Measurements from ENCODE around the gene C10orf71. TPM values are rescaled to one million over a fixed set of nuclear protein-coding genes. Genes with fewer than 3 reads are reported as not detected.

C10orf71 gene
- polyA plus RNA-seq, 1 donor from 2014 or later: not detected

DNA sequence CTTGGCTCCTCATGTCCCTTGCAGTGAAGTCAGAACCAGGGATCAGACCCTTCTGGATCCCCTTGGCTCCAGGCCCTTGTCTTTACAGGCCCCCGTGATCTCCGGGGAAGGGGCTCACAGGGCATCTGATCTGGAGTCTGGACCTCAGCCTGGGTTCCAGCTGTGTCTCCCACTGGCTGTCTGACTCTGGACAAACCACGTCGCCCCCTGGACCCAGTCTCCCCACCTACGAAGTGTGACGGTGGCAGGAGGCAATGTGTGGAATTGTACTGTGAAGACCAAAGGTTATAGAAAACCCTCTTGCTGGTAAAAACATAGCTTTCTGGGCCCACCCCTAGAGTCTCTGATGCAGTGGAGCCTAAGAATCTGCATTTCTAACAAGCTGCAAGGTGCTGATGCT lies 15.5 kb upstream of the C10orf71 start:
- no peaks in the 10 kb centered on the region for H3K79me2 ChIP-seq (replicated peaks; ENCODE audit: insufficient read depth, low read length)
- no peak overlapping the region for H3K4me2 ChIP-seq (ENCODE audit: low read length)
- H3K27ac ChIP-seq (ENCODE audit: low read length): no peak overlapping the region
- H2AFZ ChIP-seq (ENCODE audit: low read depth, low read length): no peak overlapping the region
- H3K9me2 ChIP-seq (ENCODE audit: insufficient read depth, low read length): no peaks in the 10 kb centered on the region
- no peaks in the 10 kb centered on the region for H3K36me3 ChIP-seq (ENCODE audit: insufficient read depth, low read length)
- H3K4me3 ChIP-seq (ENCODE audit: low read length): no peak overlapping the region
- no peaks in the 10 kb centered on the region for H4K20me1 ChIP-seq (ENCODE audit: insufficient read depth)
- no peaks in the 10 kb centered on the region for H3K27me3 ChIP-seq (ENCODE audit: insufficient read depth, low read depth, low read length)
- H3K9ac ChIP-seq (ENCODE audit: low read length): no peak overlapping the region
- H3K9me3 ChIP-seq (ENCODE audit: low read length): no peaks in the 10 kb centered on the region
- TF ChIP-seq POLR2AphosphoS5 (IDR thresholded peaks at IDR 0.05) (no peak), EP300 (conservative IDR thresholded peaks at IDR 0.05; ENCODE audit: poor library complexity, severe bottlenecking) (no peak), SMC3 (conservative IDR thresholded peaks at IDR 0.05; ENCODE audit: poor library complexity) (no peak), TAF1 (IDR thresholded peaks at IDR 0.05; ENCODE audit: low read depth) (no peak), RAD21 (conservative IDR thresholded peaks at IDR 0.05) (no peak), MXI1 (conservative IDR thresholded peaks at IDR 0.05; ENCODE audit: poor library complexity, severe bottlenecking) (no peak)
- TF ChIP-seq, protein P1, sequence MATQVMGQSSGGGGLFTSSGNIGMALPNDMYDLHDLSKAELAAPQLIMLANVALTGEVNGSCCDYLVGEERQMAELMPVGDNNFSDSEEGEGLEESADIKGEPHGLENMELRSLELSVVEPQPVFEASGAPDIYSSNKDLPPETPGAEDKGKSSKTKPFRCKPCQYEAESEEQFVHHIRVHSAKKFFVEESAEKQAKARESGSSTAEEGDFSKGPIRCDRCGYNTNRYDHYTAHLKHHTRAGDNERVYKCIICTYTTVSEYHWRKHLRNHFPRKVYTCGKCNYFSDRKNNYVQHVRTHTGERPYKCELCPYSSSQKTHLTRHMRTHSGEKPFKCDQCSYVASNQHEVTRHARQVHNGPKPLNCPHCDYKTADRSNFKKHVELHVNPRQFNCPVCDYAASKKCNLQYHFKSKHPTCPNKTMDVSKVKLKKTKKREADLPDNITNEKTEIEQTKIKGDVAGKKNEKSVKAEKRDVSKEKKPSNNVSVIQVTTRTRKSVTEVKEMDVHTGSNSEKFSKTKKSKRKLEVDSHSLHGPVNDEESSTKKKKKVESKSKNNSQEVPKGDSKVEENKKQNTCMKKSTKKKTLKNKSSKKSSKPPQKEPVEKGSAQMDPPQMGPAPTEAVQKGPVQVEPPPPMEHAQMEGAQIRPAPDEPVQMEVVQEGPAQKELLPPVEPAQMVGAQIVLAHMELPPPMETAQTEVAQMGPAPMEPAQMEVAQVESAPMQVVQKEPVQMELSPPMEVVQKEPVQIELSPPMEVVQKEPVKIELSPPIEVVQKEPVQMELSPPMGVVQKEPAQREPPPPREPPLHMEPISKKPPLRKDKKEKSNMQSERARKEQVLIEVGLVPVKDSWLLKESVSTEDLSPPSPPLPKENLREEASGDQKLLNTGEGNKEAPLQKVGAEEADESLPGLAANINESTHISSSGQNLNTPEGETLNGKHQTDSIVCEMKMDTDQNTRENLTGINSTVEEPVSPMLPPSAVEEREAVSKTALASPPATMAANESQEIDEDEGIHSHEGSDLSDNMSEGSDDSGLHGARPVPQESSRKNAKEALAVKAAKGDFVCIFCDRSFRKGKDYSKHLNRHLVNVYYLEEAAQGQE (IDR thresholded peaks at IDR 0.05; ENCODE audit: borderline replicate concordance): no peak
- TF ChIP-seq, protein P2, sequence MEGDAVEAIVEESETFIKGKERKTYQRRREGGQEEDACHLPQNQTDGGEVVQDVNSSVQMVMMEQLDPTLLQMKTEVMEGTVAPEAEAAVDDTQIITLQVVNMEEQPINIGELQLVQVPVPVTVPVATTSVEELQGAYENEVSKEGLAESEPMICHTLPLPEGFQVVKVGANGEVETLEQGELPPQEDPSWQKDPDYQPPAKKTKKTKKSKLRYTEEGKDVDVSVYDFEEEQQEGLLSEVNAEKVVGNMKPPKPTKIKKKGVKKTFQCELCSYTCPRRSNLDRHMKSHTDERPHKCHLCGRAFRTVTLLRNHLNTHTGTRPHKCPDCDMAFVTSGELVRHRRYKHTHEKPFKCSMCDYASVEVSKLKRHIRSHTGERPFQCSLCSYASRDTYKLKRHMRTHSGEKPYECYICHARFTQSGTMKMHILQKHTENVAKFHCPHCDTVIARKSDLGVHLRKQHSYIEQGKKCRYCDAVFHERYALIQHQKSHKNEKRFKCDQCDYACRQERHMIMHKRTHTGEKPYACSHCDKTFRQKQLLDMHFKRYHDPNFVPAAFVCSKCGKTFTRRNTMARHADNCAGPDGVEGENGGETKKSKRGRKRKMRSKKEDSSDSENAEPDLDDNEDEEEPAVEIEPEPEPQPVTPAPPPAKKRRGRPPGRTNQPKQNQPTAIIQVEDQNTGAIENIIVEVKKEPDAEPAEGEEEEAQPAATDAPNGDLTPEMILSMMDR (IDR thresholded peaks at IDR 0.05; ENCODE audit: poor library complexity, severe bottlenecking): no peak
- H3F3A ChIP-seq (ENCODE audit: insufficient read depth, low read length, poor library complexity, severe bottlenecking): no peaks in the 10 kb centered on the region

GRCh38 chr10:49284356-49284755 lies 14.6 kb upstream of the C10orf71 start:
- TF ChIP-seq MXI1 (conservative IDR thresholded peaks at IDR 0.05; ENCODE audit: poor library complexity, severe bottlenecking): no peak
- TF ChIP-seq TAF1 (IDR thresholded peaks at IDR 0.05; ENCODE audit: low read depth): no peak
- Histone ChIP-seq H3K4me2 (ENCODE audit: low read length) (no peak overlapping the region), H3K79me2 (replicated peaks; ENCODE audit: insufficient read depth, low read length) (no peaks in the 10 kb centered on the region), H3K27ac (ENCODE audit: low read length) (no peak overlapping the region), H4K20me1 (ENCODE audit: insufficient read depth) (no peaks in the 10 kb centered on the region), H3K9me2 (ENCODE audit: insufficient read depth, low read length) (no peaks in the 10 kb centered on the region), H3K4me3 (ENCODE audit: low read length) (no peak overlapping the region), H3K27me3 (ENCODE audit: insufficient read depth, low read depth, low read length) (no peaks in the 10 kb centered on the region), H3K36me3 (ENCODE audit: insufficient read depth, low read length) (no peaks in the 10 kb centered on the region), H3K9ac (ENCODE audit: low read length) (no peak overlapping the region), H2AFZ (ENCODE audit: low read depth, low read length) (no peak overlapping the region), H3K9me3 (ENCODE audit: low read length) (no peaks in the 10 kb centered on the region), H3F3A (ENCODE audit: insufficient read depth, low read length, poor library complexity, severe bottlenecking) (no peaks in the 10 kb centered on the region)

GRCh38 chr10:49285232-49285631 lies 13.7 kb upstream of the C10orf71 start:
- H3K9me2 ChIP-seq (ENCODE audit: insufficient read depth, low read length): no peaks in the 10 kb centered on the region

More at GRCh38 chr10:49285232-49285631, 13.7 kb upstream of the C10orf71 start:
- Histone ChIP-seq H3K79me2 (replicated peaks; ENCODE audit: insufficient read depth, low read length) (no peaks in the 10 kb centered on the region), H2AFZ (ENCODE audit: low read depth, low read length) (no peak overlapping the region), H3K27me3 (ENCODE audit: insufficient read depth, low read depth, low read length) (no peaks in the 10 kb centered on the region), H3F3A (ENCODE audit: insufficient read depth, low read length, poor library complexity, severe bottlenecking) (no peaks in the 10 kb centered on the region), H4K20me1 (ENCODE audit: insufficient read depth) (no peaks in the 10 kb centered on the region), H3K4me2 (ENCODE audit: low read length) (no peak overlapping the region), H3K4me3 (ENCODE audit: low read length) (no peak overlapping the region), H3K9me3 (ENCODE audit: low read length) (no peaks in the 10 kb centered on the region), H3K27ac (ENCODE audit: low read length) (no peak overlapping the region), H3K9ac (ENCODE audit: low read length) (no peak overlapping the region), H3K36me3 (ENCODE audit: insufficient read depth, low read length) (no peaks in the 10 kb centered on the region)
- TF ChIP-seq MXI1 (conservative IDR thresholded peaks at IDR 0.05; ENCODE audit: poor library complexity, severe bottlenecking): no peak
- no peak for TF ChIP-seq TAF1 (IDR thresholded peaks at IDR 0.05; ENCODE audit: low read depth)
- TF ChIP-seq, protein P1 (IDR thresholded peaks at IDR 0.05; ENCODE audit: borderline replicate concordance): no peak
- no peak for TF ChIP-seq EZH2 (IDR thresholded peaks at IDR 0.05; ENCODE audit: borderline replicate concordance, insufficient read depth, low read length, poor library complexity, severe bottlenecking)
- TF ChIP-seq, protein P2 (IDR thresholded peaks at IDR 0.05; ENCODE audit: poor library complexity, severe bottlenecking): no peak
- TF ChIP-seq RAD21 (conservative IDR thresholded peaks at IDR 0.05): no peak
- no peak for TF ChIP-seq EP300 (conservative IDR thresholded peaks at IDR 0.05; ENCODE audit: poor library complexity, severe bottlenecking)
- no peak for TF ChIP-seq POLR2AphosphoS5 (IDR thresholded peaks at IDR 0.05)
- no peak for TF ChIP-seq SMC3 (conservative IDR thresholded peaks at IDR 0.05; ENCODE audit: poor library complexity)

Measured in neural cell (in vitro differentiated cells).